Measurements from ENCODE around the gene IFNA7.

- no peak for TF ChIP-seq MYC (IDR thresholded peaks at IDR 0.05; ENCODE audit: borderline replicate concordance, low read length)
- TF ChIP-seq CTCF (IDR thresholded peaks at IDR 0.05) = no peak
- no peak for TF ChIP-seq POLR2A (IDR thresholded peaks at IDR 0.05; ENCODE audit: low read length)
- TF ChIP-seq RFX5 (IDR thresholded peaks at IDR 0.05) = no peak
These were observed 37.9 kb upstream of the IFNA7 start, which contains the start of gene IFNA14 for GRCh38 chr9:21239911-21240310.
